Measurements from ENCODE around the gene HCK.

GRCh38 chr20:32007787-32008616 lies 44.0 kb upstream of the HCK start:
- TF ChIP-seq ELF1 (IDR thresholded peaks at IDR 0.05) (no peak), CTCF (IDR thresholded peaks at IDR 0.05) (no peak), SIN3A (IDR thresholded peaks at IDR 0.05; ENCODE audit: borderline replicate concordance, low read depth, low read length) (no peak), JUND (IDR thresholded peaks at IDR 0.05) (no peak), SMC3 (IDR thresholded peaks at IDR 0.05; ENCODE audit: low read depth, low read length) (no peak)

Data from SK-N-SH (cell line).